Endothelial cell of umbilical vein (primary cell): ENCODE data around the gene ATAD3A. TPM values are rescaled to one million over a fixed set of nuclear protein-coding genes. Genes with fewer than 3 reads are reported as not detected.
A peak's percentile ranks its signal among the peaks of the same experiment; 100 is the strongest.

Experiments
- BruUV-seq: library from RNA; stranded (reverse); fragments of 400-500 nt; replicated peaks from 2 replicates; lab custom pipeline; 2021; lab: Mats Ljungman, UMichigan
- CTCF ChIA-PET: fragments of 300-600, 350-600 bp; sonication (Branson Sonifier 250); formaldehyde crosslinking; loops from one replicate; lab custom pipeline; 2021; ENCODE audit warnings: antibody characterized with exemption, inconsistent platforms; lab: Charles Lee
- POLR2A ChIA-PET: fragments of 300-600, 350-600 bp; sonication (Branson Sonifier 250); formaldehyde crosslinking; loops from one replicate; lab custom pipeline; 2021; ENCODE audit warnings: antibody characterized with exemption, inconsistent platforms; lab: Charles Lee
- DNase-seq: peaks from one replicate; pipeline ENCODE4 v3.0.0-alpha.2; 2011; ENCODE audit warnings: low read depth, low spot score
- FAIRE-seq: peaks from 2 replicates; lab custom pipeline; 2011; peaks lifted over from hg19 to GRCh38; lab: Jason Lieb, UNC
- H2AFZ ChIP-seq: 2 replicates; pipeline ENCODE4 v1.6.0; 2012; ENCODE audit warnings: low read depth, low read length, control low read depth, inconsistent platforms
- H3K27ac ChIP-seq: 2 replicates; pipeline ENCODE4 v1.5.1; 2011; ENCODE audit warnings: low read depth, mild to moderate bottlenecking, control low read depth, low read length, moderate library complexity; ENCODE audit not compliant: insufficient read depth
- H3K27me3 ChIP-seq, 2 experiments: 2 replicates each; pipeline versions ENCODE4 v1.6.0 to v1.6.1; 2011; ENCODE audit warnings: low read length in 2 of 2, mixed read lengths in 1 of 2; ENCODE audit not compliant: control insufficient read depth in 2 of 2, insufficient read depth in 2 of 2
- H3K36me3 ChIP-seq, 2 experiments: 2 replicates in 1 of 2; 3 replicates in 1 of 2; pipeline ENCODE4 v1.5.1; 2011; ENCODE audit warnings: low read length in 2 of 2, mild to moderate bottlenecking in 1 of 2, moderate library complexity in 1 of 2; ENCODE audit not compliant: control insufficient read depth in 2 of 2, insufficient read depth in 2 of 2; ENCODE audit errors: extremely low read depth in 1 of 2
- H3K4me1 ChIP-seq: 3 replicates; pipeline ENCODE4 v1.5.1; 2011; ENCODE audit warnings: mild to moderate bottlenecking, low read length; ENCODE audit not compliant: control insufficient read depth, insufficient read depth; ENCODE audit errors: extremely low read depth
- H3K4me2 ChIP-seq: 2 replicates; pipeline ENCODE4 v1.6.1; 2011; ENCODE audit warnings: low read length, control low read depth, mixed read lengths; ENCODE audit not compliant: insufficient read depth
- H3K4me3 ChIP-seq, 3 experiments: fragments of 200-600 bp in 1 of 3; sonication (generic), shearing (Covaris generic) in 1 of 3; replicated peaks in 1 of 3; 2 replicates each; pipeline ENCODE4 v1.5.1; 2011 to 2016; ENCODE audit warnings: control low read depth in 3 of 3, low read length in 3 of 3, mild to moderate bottlenecking in 2 of 3, inconsistent platforms in 1 of 3, low read depth in 1 of 3, moderate library complexity in 1 of 3; ENCODE audit not compliant: insufficient read depth in 1 of 3
- H3K79me2 ChIP-seq: 2 replicates; pipeline ENCODE4 v1.6.0; 2012; ENCODE audit warnings: low read length, inconsistent platforms; ENCODE audit not compliant: control insufficient read depth, insufficient read depth
- H3K9ac ChIP-seq: replicated peaks from 2 replicates; pipeline ENCODE3; 2011; ENCODE audit warnings: low read length, control low read depth; ENCODE audit not compliant: insufficient read depth; ENCODE audit errors: extremely low read depth
- H3K9me1 ChIP-seq: replicated peaks from 3 replicates; pipeline ENCODE4 v1.6.0; 2011; ENCODE audit warnings: mild to moderate bottlenecking, low read length; ENCODE audit not compliant: control insufficient read depth, insufficient read depth; ENCODE audit errors: extremely low read depth
- H3K9me3 ChIP-seq: replicated peaks from 2 replicates; pipeline ENCODE4 v1.5.1; 2012; ENCODE audit warnings: low read length, inconsistent platforms; ENCODE audit not compliant: control insufficient read depth, insufficient read depth
- H4K20me1 ChIP-seq: replicated peaks from 2 replicates; pipeline ENCODE3; 2011; ENCODE audit warnings: mild to moderate bottlenecking, low read length; ENCODE audit not compliant: control insufficient read depth, insufficient read depth; ENCODE audit errors: extremely low read depth
- CTCF ChIP-seq, 2 donors: IDR thresholded peaks; 1 replicate in 1 of 2; 2 replicates in 1 of 2; pipeline ENCODE4 v1.5.1; 2011; ENCODE audit warnings: low read length in 2 of 2, mild to moderate bottlenecking in 2 of 2, moderate library complexity in 2 of 2, control low read depth in 1 of 2, inconsistent platforms in 1 of 2, low read depth in 1 of 2; ENCODE audit not compliant: insufficient read depth in 1 of 2; ENCODE audit errors: extremely low read depth in 1 of 2
- FOS ChIP-seq: IDR thresholded peaks from 2 replicates; pipeline ENCODE4 v1.6.1; 2011; ENCODE audit warnings: mild to moderate bottlenecking, low read length, moderate library complexity, borderline replicate concordance; ENCODE audit not compliant: insufficient read depth
- dilution Hi-C: fragments of 300-500 bp; cut with MboI; formaldehyde crosslinking; loops from one replicate; pipeline ENCODE4 v1.15.0; 2019; ENCODE audit warnings: low sequenced_read_pairs; ENCODE audit not compliant: extremely low pct_ligation_motif_present
- intact Hi-C: fragments of 100-400 bp; cut with micrococcal nuclease; formaldehyde crosslinking; loops from one replicate; pipeline ENCODE4 v1.10.0; 2022
- polyA plus RNA-seq, 4 experiments: library from polyadenylated mRNA; depleted of rRNA in 3 of 4; stranded (reverse) in 3 of 4; unstranded in 1 of 4; fragments of >200 nt; gene quantifications; 2 replicates each; pipeline versions ENCODE4 v1.2.1 to v1.2.3, GENCODE V29; 2011 to 2012; ENCODE audit warnings: missing spikeins in 1 of 4
- total RNA-seq: library from RNA; stranded (reverse); gene quantifications from 2 replicates; pipeline ENCODE4 v1.2.3, GENCODE V29; 2021

The ATAD3A gene
- total and polyA plus RNA-seq, 2 donors (not counting 3 experiments of a cell fraction or from before 2014, with no cell fraction given) = 24.9 to 55.2 TPM

GRCh38 chr1:1573843-1574720, 62.1 kb downstream of the ATAD3A start:
- Histone ChIP-seq H4K20me1 (no peaks in the 10 kb centered on the region), H3K9ac (peak overlapping the region; percentile 86), H3K4me1 (peaks cover 12% of the 10 kb centered on the region), H3K79me2 (peaks cover 52% of the 10 kb centered on the region), H3K4me3 (peak overlapping the region; percentile 32 to 97 (median 75)), H2AFZ (peak overlapping the region; percentile 80), H3K36me3 (no peaks in the 10 kb centered on the region), H3K9me1 (no peaks in the 10 kb centered on the region), H3K27me3 (no peaks in the 10 kb centered on the region), H3K27ac (peak overlapping the region; percentile 95), H3K4me2 (peak overlapping the region; percentile 98), H3K9me3 (no peaks in the 10 kb centered on the region)
- BruUV-seq = no TSS peak
- ChIA-PET CTCF (no interaction called here), POLR2A (no interaction called here)
- FAIRE-seq = peak; percentile 80
- dilution Hi-C loops (no loop called here), intact Hi-C loops (loop anchor here (1.0 to 2.0 kb wide), 2 partner anchors 41 to 61 kb away; partner anchors contain the start of genes ATAD3A and MIB2)
- peak; percentile 68 for DNase-seq
- TF ChIP-seq FOS (no peak), CTCF (IDR thresholded peaks at IDR 0.05; ENCODE audit: extremely low read depth in 1 of 2, insufficient read depth in 1 of 2, low read depth in 1 of 2, low read length in 2 of 2) (peak in 1 of 2 donors; percentile 9)
